GM12891 (cell line): ENCODE results near the gene TFAM.

Experiments
- PAX5 ChIP-seq: IDR thresholded peaks from 2 replicates; pipeline ENCODE4 v1.6.1; 2011; ENCODE audit warnings: low read length, moderate library complexity, mild to moderate bottlenecking; ENCODE audit not compliant: insufficient read depth, severe bottlenecking
- POLR2A ChIP-seq: IDR thresholded peaks from 2 replicates; pipeline ENCODE4 v1.6.1; 2011; ENCODE audit warnings: low read depth, low read length, control low read depth
- POLR2AphosphoS5 ChIP-seq: IDR thresholded peaks from 2 replicates; pipeline ENCODE4 v1.6.1; 2011; ENCODE audit warnings: low read depth, low read length, control low read depth
- POU2F2 ChIP-seq: IDR thresholded peaks from 2 replicates; pipeline ENCODE4 v1.6.1; 2011; ENCODE audit warnings: low read depth, mild to moderate bottlenecking, control low read depth, low read length, moderate library complexity
- TAF1 ChIP-seq: IDR thresholded peaks from 2 replicates; pipeline ENCODE4 v1.6.1; 2011; ENCODE audit warnings: low read depth, low read length, control low read depth

- TF ChIP-seq POLR2A: no peak
- TF ChIP-seq POLR2AphosphoS5: no peak
- TF ChIP-seq PAX5: no peak
- no peak for TF ChIP-seq POU2F2
- TF ChIP-seq TAF1: no peak
These were observed 26.8 kb upstream of the TFAM start for GRCh38 chr10:58358314-58358933.
